AML-193 (cell line): ENCODE results near the gene LGALS16.
"Not testable (repeated sequence)": the region's sequence is repeated elsewhere in the genome, so short reads cannot be mapped to it uniquely, and the experiment has no call there.

Experiments
- DNase-seq, 2 experiments: peaks; one replicate each; lab custom pipeline; 2025; lab: John Stamatoyannopoulos, UW

Gene LGALS16

GRCh38 chr19:39677961-39678889, 22.5 kb downstream of the LGALS16 start:
- DNase-seq, result no peak

DNA sequence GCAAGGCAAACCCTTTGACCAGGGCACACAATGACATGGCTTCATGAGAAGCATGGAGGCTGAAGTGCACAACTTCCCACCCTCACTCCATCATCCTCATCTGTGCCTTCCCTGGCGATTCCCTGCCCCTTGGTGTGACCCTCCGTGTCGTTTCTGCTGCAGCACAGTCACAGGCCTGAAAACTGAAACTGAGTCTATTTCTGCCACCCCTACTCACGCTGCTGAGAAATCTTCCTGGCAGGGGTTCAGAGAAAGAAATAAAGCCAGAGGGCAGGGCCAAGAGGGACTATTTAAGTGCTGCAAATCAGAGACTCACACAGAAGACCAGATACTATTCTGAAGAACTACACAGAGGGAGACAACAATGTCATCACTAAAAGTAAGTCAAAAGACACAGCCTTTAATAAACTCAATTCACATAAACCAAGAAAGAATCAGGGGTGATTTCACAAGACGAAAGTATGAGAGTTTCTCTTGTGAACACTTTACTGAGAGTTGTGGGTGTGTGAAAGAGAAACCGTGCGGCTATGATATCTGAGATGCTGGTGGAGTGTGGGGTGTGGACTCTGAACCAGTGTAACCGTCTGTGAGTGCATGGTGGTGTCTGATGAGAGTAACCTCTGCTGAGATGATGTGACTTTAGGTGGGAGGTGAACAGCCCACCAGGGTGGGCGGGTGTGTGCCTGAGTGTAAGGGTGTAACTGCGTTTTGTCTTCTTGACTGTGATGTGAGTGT, 23.5 kb downstream of the LGALS16 start:
- DNase-seq, result no peak

DNA sequence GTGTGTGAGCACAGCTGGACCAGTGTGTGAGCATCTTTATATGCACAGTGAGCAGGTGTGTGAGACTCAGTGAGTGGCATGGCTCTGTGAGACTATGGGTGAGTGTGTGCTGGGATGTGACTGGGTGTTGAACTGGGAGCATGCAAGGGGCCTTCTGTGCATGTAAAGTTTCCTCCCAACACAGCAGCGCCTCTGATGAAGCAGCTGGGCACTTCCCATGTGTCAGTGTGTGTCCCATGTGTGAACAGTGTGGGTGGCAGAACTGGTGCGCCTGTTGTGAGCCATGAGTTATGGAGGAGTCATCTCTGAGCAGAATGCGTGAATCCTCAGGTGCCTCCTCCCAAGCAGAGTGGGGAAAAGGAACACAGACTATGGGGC, 24.1 kb downstream of the LGALS16 start:
- no peak for DNase-seq

GRCh38 chr19:39680593-39680992, 24.9 kb downstream of the LGALS16 start:
- no peak for DNase-seq

- DNase-seq, result no peak
Measured at GRCh38 chr19:39681416-39681815, 25.7 kb downstream of the LGALS16 start.

DNA sequence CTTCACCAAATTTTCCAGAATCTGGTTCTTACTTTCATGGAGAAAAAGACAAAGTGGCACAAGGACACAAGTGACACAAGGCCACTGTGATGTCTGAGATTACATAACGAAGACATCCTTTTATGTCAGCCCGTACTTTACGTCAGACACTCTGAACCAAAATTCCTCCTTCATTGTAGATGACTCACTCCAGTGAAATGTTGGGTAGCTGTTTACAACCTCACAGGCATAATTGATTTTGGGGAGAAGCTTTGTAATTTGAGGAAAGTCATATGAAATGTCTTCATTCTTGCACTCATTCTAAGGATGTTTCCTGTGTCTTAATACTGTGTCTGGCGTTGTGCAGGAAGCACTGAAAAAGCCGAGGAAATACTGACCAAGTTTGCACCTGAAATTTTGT, 28.6 kb downstream of the LGALS16 start:
- DNase-seq, result no peak

GRCh38 chr19:39686739-39687138, 31.0 kb downstream of the LGALS16 start:
- no peak for DNase-seq

- not testable (repeated sequence) for DNase-seq
Measured at GRCh38 chr19:39688637-39689036, 32.9 kb downstream of the LGALS16 start.

DNA sequence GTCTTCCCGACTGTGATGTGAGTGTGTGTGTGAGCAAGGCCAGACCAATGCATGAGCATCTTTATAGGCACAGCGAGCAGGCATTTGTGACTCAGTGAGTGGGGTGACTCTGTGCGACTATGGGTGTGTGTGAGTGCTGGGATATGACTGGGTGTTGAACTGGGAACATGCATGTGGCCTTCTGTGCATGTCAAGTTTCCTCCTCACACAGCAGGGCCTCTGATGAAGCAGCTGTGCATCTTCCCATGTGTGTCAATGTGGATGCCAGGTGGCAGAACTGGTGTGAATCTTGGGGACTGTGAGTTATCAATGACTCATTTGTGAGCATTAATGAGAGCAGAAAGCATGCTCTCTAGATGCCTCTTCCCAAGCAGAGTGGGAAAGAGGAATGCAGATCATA, 36.5 kb downstream of the LGALS16 start:
- no peak for DNase-seq

DNA sequence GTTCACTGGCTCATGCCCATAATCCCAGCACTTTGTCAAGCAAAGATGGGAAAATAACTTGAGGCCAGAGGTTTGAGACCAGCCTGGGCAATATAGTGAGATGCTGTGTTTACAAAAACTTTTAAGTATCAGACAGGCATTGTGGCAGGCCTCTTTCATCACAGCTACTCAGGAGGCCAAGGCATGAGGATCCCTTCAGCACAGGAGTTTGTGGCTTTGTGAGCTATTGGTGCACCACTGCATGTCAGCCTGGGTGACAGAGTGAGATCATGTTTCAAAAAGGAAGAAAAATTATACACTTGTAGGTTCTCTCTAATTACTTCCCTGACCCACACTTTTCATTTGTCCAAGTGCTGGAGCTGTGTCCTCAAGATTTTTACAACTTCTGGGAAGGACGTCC, 37.1 kb downstream of the LGALS16 start:
- no peak for DNase-seq

- DNase-seq, result no peak
Measured at GRCh38 chr19:39695759-39696158, 40.0 kb downstream of the LGALS16 start.

GRCh38 chr19:39696387-39696786, 40.7 kb downstream of the LGALS16 start:
- DNase-seq, result no peak

DNA sequence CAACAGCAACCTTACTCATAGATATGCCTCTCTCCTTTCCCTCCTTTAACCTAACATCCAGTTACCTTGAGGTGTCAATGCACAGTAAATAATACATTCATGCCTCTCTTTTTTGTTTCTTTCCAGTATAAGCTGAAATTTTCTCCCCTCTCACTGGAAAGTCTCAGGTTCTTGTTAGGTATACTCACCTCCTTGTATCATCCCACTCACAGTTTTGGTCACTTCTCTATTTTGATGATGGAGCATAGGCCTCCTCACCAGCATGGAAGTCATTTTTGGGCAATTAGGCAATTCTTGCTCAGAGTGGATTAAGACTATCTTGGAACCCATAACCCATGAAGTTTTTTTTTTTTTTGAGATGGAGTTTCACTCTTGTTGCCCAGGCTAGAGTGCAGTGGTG, 42.8 kb downstream of the LGALS16 start:
- no peak for DNase-seq

DNA sequence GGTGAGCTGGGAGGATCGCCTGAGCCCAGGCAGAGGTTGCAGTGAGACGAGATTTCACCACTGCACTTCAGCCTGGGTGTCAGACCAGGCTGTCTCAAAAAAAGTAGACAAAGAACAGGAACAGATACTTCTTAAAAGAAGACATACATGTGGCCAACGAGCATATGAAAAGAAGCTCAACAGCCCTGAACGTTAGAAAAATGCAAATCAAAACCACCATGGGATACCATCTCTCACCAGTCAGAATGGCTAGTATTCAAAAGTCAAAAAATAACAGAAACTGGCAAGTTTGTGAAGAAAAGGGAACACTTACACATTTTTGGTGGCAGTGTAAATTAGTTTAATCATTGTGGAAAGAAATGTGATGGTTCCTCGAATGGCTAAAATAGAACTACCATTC, 45.6 kb downstream of the LGALS16 start:
- DNase-seq, result no peak

- DNase-seq, result no peak
Measured at GRCh38 chr19:39704181-39705044, 48.7 kb downstream of the LGALS16 start, which contains the start of gene LGALS14. Gene LGALS14 (plus strand): TSS chr19:39704481. CDS start chr19:39704529, 48 bp downstream.

DNA sequence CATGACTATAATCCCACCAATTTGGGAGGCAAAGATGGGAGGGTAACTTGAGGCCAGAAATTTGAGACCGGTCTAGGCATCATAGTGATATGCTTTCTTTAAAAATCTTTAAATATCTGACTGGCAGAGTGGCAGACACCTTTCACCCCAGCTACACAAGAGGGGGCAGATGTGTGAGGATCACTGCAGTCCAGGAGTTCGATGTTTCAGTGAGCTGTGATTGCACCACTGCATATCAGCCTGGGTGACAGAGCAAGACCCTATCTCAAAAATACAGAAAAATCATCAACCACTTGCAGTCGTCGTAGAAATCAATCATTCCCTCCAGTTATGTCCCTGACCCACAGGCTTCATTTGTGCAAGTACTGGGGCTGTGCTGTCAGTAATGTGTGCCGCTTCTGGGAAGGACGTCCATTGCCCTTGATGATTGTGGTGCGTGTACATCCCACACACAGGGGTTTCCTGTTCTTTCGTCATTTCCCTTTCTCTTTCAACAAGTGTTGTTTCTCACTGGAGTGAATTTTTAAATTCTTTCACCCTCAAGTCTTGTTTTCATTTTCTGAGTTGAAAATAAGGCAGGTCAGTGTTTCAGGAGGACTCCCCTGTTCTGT, 50.0 kb downstream of the LGALS16 start:
- no peak for DNase-seq

GRCh38 chr19:39708594-39708993, 52.9 kb downstream of the LGALS16 start:
- DNase-seq, result no peak

DNA sequence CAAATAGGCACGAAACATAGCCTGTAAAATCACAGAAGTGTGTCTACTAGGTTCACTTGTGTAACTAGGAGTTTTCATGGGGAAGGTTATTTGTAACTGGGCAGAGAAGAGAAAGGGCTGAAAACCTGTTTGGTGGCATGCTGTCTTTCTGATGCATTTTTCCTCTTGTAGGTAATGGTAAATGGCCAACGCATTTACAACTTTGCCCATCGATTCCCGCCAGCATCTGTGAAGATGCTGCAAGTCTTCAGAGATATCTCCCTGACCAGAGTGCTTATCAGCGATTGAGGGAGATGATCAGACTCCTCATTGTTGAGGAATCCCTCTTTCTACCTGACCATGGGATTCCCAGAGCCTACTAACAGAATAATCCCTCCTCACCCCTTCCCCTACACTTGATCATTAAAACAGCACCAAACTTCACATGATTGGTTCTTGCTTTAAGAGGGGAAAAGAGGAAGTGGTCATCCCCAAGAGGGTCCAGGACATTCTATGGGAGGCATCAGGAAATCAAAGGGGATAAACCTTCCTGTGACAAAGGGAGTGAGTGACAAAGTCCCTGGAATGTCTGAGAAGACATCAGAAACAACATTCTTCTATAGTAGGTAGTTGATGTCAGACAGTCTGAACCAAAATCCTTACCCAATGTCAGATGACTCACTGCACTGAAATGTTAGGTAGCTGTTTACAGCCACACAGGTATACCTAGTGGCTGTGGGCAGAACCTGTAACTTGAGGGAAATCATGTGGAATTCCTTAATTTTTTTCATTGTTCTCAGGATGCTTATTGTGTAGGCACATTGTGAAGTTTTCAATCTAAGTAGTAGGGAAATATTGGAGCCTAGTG, 53.5 kb downstream of the LGALS16 start:
- DNase-seq, result no peak
